Endodermal cell (in vitro differentiated cells): ENCODE measurements around the gene CDKL1. TPM values are rescaled to one million over a fixed set of nuclear protein-coding genes. Genes with fewer than 3 reads are reported as not detected.

Source experiments
- DNase-seq: peaks from one replicate; pipeline ENCODE4 v3.0.0-alpha.2; 2017
- H3K27ac ChIP-seq: 2 replicates; pipeline ENCODE4 v1.5.1; 2013; ENCODE audit warnings: mild to moderate bottlenecking, low read depth, low read length, moderate library complexity
- H3K27me3 ChIP-seq: 2 replicates; pipeline ENCODE4 v1.6.1; 2013; ENCODE audit warnings: mild to moderate bottlenecking, low read length, moderate library complexity; ENCODE audit not compliant: insufficient read depth, control insufficient read depth, poor library complexity, severe bottlenecking
- H3K36me3 ChIP-seq: 2 replicates; pipeline ENCODE4 v1.7.0; 2013; ENCODE audit warnings: mild to moderate bottlenecking, low read length, moderate library complexity; ENCODE audit not compliant: control insufficient read depth, insufficient read depth
- H3K4me1 ChIP-seq: one replicate; pipeline ENCODE4 v1.7.0; 2013; ENCODE audit warnings: low read length; ENCODE audit not compliant: control insufficient read depth, insufficient read depth
- H3K4me3 ChIP-seq: 2 replicates; pipeline ENCODE4 v1.5.1; 2013; ENCODE audit warnings: mild to moderate bottlenecking, low read length, moderate library complexity
- H3K9ac ChIP-seq: 2 replicates; pipeline ENCODE4 v1.6.1; 2013; ENCODE audit warnings: mild to moderate bottlenecking, low read length, moderate library complexity; ENCODE audit not compliant: poor library complexity, severe bottlenecking; ENCODE audit errors: extremely low read depth
- H3K9me3 ChIP-seq: 2 replicates; pipeline ENCODE4 v1.6.1; 2013; ENCODE audit warnings: mild to moderate bottlenecking, low read length, moderate library complexity; ENCODE audit not compliant: control insufficient read depth
- H3K27ac Mint-ChIP-seq: 2 replicates; pipeline ENCODE4 v1.8.0; 2020; ENCODE audit warnings: mixed read lengths
- H3K27me3 Mint-ChIP-seq: 2 replicates; pipeline ENCODE4 v1.8.0; 2021; ENCODE audit warnings: mild to moderate bottlenecking, mixed read lengths; ENCODE audit not compliant: insufficient read depth
- H3K36me3 Mint-ChIP-seq: 2 replicates; pipeline ENCODE4 v1.8.0; 2020; ENCODE audit warnings: low read depth, mixed read lengths
- H3K4me1 Mint-ChIP-seq: 2 replicates; pipeline ENCODE4 v1.8.0; 2020; ENCODE audit warnings: mixed read lengths
- H3K4me3 Mint-ChIP-seq: 2 replicates; pipeline ENCODE4 v1.8.0; 2020; ENCODE audit warnings: mild to moderate bottlenecking, moderate library complexity, mixed read lengths
- H3K9me3 Mint-ChIP-seq: 2 replicates; pipeline ENCODE4 v1.8.0; 2020; ENCODE audit warnings: mild to moderate bottlenecking, mixed read lengths
- CTCF ChIP-seq: fragments of 200-600 bp; sonication (generic); conservative IDR thresholded peaks from 2 replicates; pipeline ENCODE4 v1.5.0; 2021; ENCODE audit warnings: antibody characterized with exemption, mild to moderate bottlenecking
- WGBS, 2 experiments: methylation state at CpG; one replicate each; pipeline versions ENCODE4 v1.1.5 to v1.1.7; 2013; ENCODE audit warnings: missing lambda C conversion rate in 2 of 2, mixed read lengths in 1 of 2; ENCODE audit not compliant: insufficient coverage in 1 of 2, insufficient read length in 1 of 2; 5-methylcytosine and 5-hydroxymethylcytosine counted together
- total RNA-seq, 2 donors: library from RNA; stranded (reverse); fragmentation: NEBNext Ultra II Directional in 1 of 2; extraction: Animal tissue kit (Norgen Biotek cat#: 25700) in 1 of 2; gene quantifications; 2 replicates in 1 of 2; 3 replicates in 1 of 2; pipeline ENCODE4 v1.2.1, GENCODE V29; 2021

CDKL1 gene
- total RNA-seq, 2 donors from 2014 or later = 1.5 to 2.6 TPM

GRCh38 chr14:50360851-50361250 lies 35.8 kb downstream of the CDKL1 start:
- H3K27me3 ChIP-seq = no peaks in the 10 kb centered on the region
- Mint-ChIP-seq H3K9me3 (peaks cover 4% of the 10 kb centered on the region), H3K27me3 (peaks cover 3% of the 10 kb centered on the region), H3K4me1 (peaks cover 2% of the 10 kb centered on the region), H3K36me3 (no peaks in the 10 kb centered on the region), H3K4me3 (no peak overlapping the region), H3K27ac (no peak overlapping the region)
- H3K9ac ChIP-seq = no peak overlapping the region
- no peaks in the 10 kb centered on the region for H3K4me1 ChIP-seq
- H3K4me3 ChIP-seq = no peak overlapping the region
- 88 to 100% methylated on average over 1 of the region's 2 CpGs for WGBS, 2 experiments
- TF ChIP-seq CTCF = no peak
- no peak for DNase-seq
- no peaks in the 10 kb centered on the region for H3K36me3 ChIP-seq
- H3K27ac ChIP-seq = no peak overlapping the region
- no peaks in the 10 kb centered on the region for H3K9me3 ChIP-seq

- Mint-ChIP-seq H3K4me3 (no peak overlapping the region), H3K27ac (no peak overlapping the region), H3K9me3 (peaks cover 4% of the 10 kb centered on the region), H3K36me3 (no peaks in the 10 kb centered on the region), H3K27me3 (peaks cover 3% of the 10 kb centered on the region), H3K4me1 (peaks cover 4% of the 10 kb centered on the region)
- no peak overlapping the region for H3K9ac ChIP-seq
- no peak overlapping the region for H3K27ac ChIP-seq
- no peak for TF ChIP-seq CTCF
- no peak for DNase-seq
- WGBS, 2 experiments = 94 to 95% methylated on average over 2 to 3 of the region's 3 CpGs
- no peaks in the 10 kb centered on the region for H3K4me1 ChIP-seq
- H3K36me3 ChIP-seq = no peaks in the 10 kb centered on the region
- H3K4me3 ChIP-seq = no peak overlapping the region
- no peaks in the 10 kb centered on the region for H3K27me3 ChIP-seq
- no peaks in the 10 kb centered on the region for H3K9me3 ChIP-seq
Observed at GRCh38 chr14:50360093-50360492, 36.6 kb downstream of the CDKL1 start.

GRCh38 chr14:50359631-50360030 lies 37.0 kb downstream of the CDKL1 start:
- Mint-ChIP-seq H3K9me3 (peaks cover 4% of the 10 kb centered on the region), H3K4me3 (no peak overlapping the region), H3K27ac (no peak overlapping the region), H3K36me3 (no peaks in the 10 kb centered on the region), H3K4me1 (peaks cover 2% of the 10 kb centered on the region), H3K27me3 (peaks cover 3% of the 10 kb centered on the region)
- DNase-seq = no peak
- H3K4me1 ChIP-seq = no peaks in the 10 kb centered on the region
- no peak overlapping the region for H3K27ac ChIP-seq
- WGBS, 2 experiments = 98 to 100% methylated on average over 2 to 5 of the region's 5 CpGs
- no peaks in the 10 kb centered on the region for H3K36me3 ChIP-seq
- TF ChIP-seq CTCF = no peak
- H3K9me3 ChIP-seq = no peaks in the 10 kb centered on the region
- H3K9ac ChIP-seq = no peak overlapping the region
- H3K4me3 ChIP-seq = no peak overlapping the region
- H3K27me3 ChIP-seq = no peaks in the 10 kb centered on the region
